NCI-H2107 treated with DMSO at 0.1 percent for 48 hours (cell line): ENCODE results near the gene ZNF335.

Experiments used
- DNase-seq: peaks from one replicate; lab custom pipeline; 2025; ENCODE audit not compliant: unreplicated experiment; lab: John Stamatoyannopoulos, UW

Gene ZNF335

GRCh38 chr20:45951925-45952834, 19.8 kb downstream of the ZNF335 start:
- DNase-seq: no peak

GRCh38 chr20:45950330-45950646, 21.7 kb downstream of the ZNF335 start:
- no peak for DNase-seq

- DNase-seq: no peak
Measured at GRCh38 chr20:45949542-45950329, 22.3 kb downstream of the ZNF335 start.

GRCh38 chr20:45948742-45949541, 23.1 kb downstream of the ZNF335 start:
- DNase-seq: no peak

GRCh38 chr20:45948261-45948733, 23.7 kb downstream of the ZNF335 start:
- DNase-seq: no peak

- no peak for DNase-seq
Measured at GRCh38 chr20:45947110-45947866, 24.7 kb downstream of the ZNF335 start.

GRCh38 chr20:45946149-45946970, 25.6 kb downstream of the ZNF335 start:
- no peak for DNase-seq

GRCh38 chr20:45945678-45946148, 26.3 kb downstream of the ZNF335 start:
- no peak for DNase-seq

- DNase-seq: no peak
Measured at GRCh38 chr20:45944965-45945677, 26.9 kb downstream of the ZNF335 start.

GRCh38 chr20:45944151-45944964, 27.6 kb downstream of the ZNF335 start:
- no peak for DNase-seq

- DNase-seq: no peak
Measured at GRCh38 chr20:45943613-45944012, 28.4 kb downstream of the ZNF335 start.

- DNase-seq: no peak
Measured at GRCh38 chr20:45940469-45940868, 31.5 kb downstream of the ZNF335 start.

- no peak for DNase-seq
Measured at GRCh38 chr20:45940053-45940452, 31.9 kb downstream of the ZNF335 start.

GRCh38 chr20:45938727-45939438, 33.1 kb downstream of the ZNF335 start:
- no peak for DNase-seq

GRCh38 chr20:45937765-45938164, 34.2 kb downstream of the ZNF335 start:
- no peak for DNase-seq

- no peak for DNase-seq
Measured at GRCh38 chr20:45935416-45936046, 36.5 kb downstream of the ZNF335 start.
